ENCODE results near the gene KLHL33. TPM values are rescaled to one million over a fixed set of nuclear protein-coding genes. Genes with fewer than 3 reads are reported as not detected.
A peak's percentile ranks its signal among the peaks of the same experiment; 100 is the strongest.
"Not testable (repeated sequence)": the region's sequence is repeated elsewhere in the genome, so short reads cannot be mapped to it uniquely, and the experiment has no call there.

KLHL33 gene
- total RNA-seq, 1 experiment from 2014 or later: 0.11 TPM

GRCh38 chr14:20455355-20456300 lies 19.7 kb upstream of the KLHL33 start:
- peak in 1 of 2 experiments; percentile 69 for DNase-seq
- peak overlapping the region; percentile 72 for H3K27ac ChIP-seq
- peaks cover 5% of the 10 kb centered on the region; the same call in 1 of the 2 replicates for H3K36me3 ChIP-seq (ENCODE audit: low read depth)
- H3F3A ChIP-seq (ENCODE audit: insufficient read depth, low read depth): peaks cover 9% of the 10 kb centered on the region
- H3K4me2 ChIP-seq: peak overlapping the region; percentile 70
- no peaks in the 10 kb centered on the region for H3K9me2 ChIP-seq (ENCODE audit: insufficient read depth)
- H3K27me3 ChIP-seq (ENCODE audit: insufficient read depth, low read depth): no peaks in the 10 kb centered on the region
- H3K9me3 ChIP-seq (ENCODE audit: insufficient read depth, low read depth): no peaks in the 10 kb centered on the region
- H4K20me1 ChIP-seq (ENCODE audit: insufficient read depth): no peaks in the 10 kb centered on the region
- H2AFZ ChIP-seq: peak overlapping the region; percentile 92
- BruUV-seq (replicated peaks): TSS peak; percentile 71
- POLR2A ChIA-PET (ENCODE audit: unreplicated experiment): interaction anchor here (0.5 to 1.0 kb wide), 7 partner anchors 22 to 345 kb away, joined by 3 to 28 read pairs (median 4); partner anchors contain the start of gene PARP2
- intact Hi-C loops (cut with micrococcal nuclease; ENCODE audit: unreplicated experiment): loop anchor here (1.0 to 10.0 kb wide), 3 partner anchors 42 to 149 kb away; partner anchors contain the start of gene TEP1
- peaks cover 23% of the 10 kb centered on the region for H3K4me1 ChIP-seq (replicated peaks; ENCODE audit: insufficient read depth)
- H3K79me2 ChIP-seq (ENCODE audit: low read depth): peaks cover 57% of the 10 kb centered on the region
- peak overlapping the region; percentile 77 for H3K4me3 ChIP-seq
- TF ChIP-seq, protein P1, sequence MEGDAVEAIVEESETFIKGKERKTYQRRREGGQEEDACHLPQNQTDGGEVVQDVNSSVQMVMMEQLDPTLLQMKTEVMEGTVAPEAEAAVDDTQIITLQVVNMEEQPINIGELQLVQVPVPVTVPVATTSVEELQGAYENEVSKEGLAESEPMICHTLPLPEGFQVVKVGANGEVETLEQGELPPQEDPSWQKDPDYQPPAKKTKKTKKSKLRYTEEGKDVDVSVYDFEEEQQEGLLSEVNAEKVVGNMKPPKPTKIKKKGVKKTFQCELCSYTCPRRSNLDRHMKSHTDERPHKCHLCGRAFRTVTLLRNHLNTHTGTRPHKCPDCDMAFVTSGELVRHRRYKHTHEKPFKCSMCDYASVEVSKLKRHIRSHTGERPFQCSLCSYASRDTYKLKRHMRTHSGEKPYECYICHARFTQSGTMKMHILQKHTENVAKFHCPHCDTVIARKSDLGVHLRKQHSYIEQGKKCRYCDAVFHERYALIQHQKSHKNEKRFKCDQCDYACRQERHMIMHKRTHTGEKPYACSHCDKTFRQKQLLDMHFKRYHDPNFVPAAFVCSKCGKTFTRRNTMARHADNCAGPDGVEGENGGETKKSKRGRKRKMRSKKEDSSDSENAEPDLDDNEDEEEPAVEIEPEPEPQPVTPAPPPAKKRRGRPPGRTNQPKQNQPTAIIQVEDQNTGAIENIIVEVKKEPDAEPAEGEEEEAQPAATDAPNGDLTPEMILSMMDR (conservative IDR thresholded peaks at IDR 0.05): no peak
- TF ChIP-seq EZH2 (IDR thresholded peaks at IDR 0.05; ENCODE audit: low read depth): no peak
- CTCF ChIA-PET: interaction anchor here (0.6 to 0.7 kb wide), 2 partner anchors 113 to 225 kb away, joined by 3 read pairs; partner anchors contain the start of gene PARP2

GRCh38 chr14:20454516-20455354 lies 18.8 kb upstream of the KLHL33 start, which contains the start of the genes APEX1 and OSGEP:
Gene APEX1, plus strand, starts transcription at chr14:20455226. Its CDS starts 420 bp downstream, at chr14:20455646.
Gene OSGEP, minus strand, starts transcription at chr14:20454812. Its CDS starts 129 bp downstream, at chr14:20454683.
- peaks cover 48% of the 10 kb centered on the region for H3K79me2 ChIP-seq (ENCODE audit: low read depth)
- H3K36me3 ChIP-seq (ENCODE audit: low read depth): peaks cover 9% of the 10 kb centered on the region; the same call in 1 of the 2 replicates
- H3K4me3 ChIP-seq: peak within 1 kb of the TSS; percentile 77
- POLR2A ChIA-PET (ENCODE audit: unreplicated experiment): interaction anchor here (0.5 to 1.0 kb wide), 7 partner anchors 23 to 346 kb away, joined by 3 to 28 read pairs (median 4); partner anchors contain the start of gene PARP2
- H3K4me1 ChIP-seq (replicated peaks; ENCODE audit: insufficient read depth): peaks cover 16% of the 10 kb centered on the region
- H3K27ac ChIP-seq: peak within 1 kb of the TSS; percentile 72
- CTCF ChIA-PET: interaction anchor here (0.6 to 0.7 kb wide), 2 partner anchors 112 to 226 kb away, joined by 3 read pairs; partner anchors contain the start of gene PARP2
- TF ChIP-seq, protein P1 (conservative IDR thresholded peaks at IDR 0.05): no peak
- no peak for TF ChIP-seq EZH2 (IDR thresholded peaks at IDR 0.05; ENCODE audit: low read depth)
- no peaks in the 10 kb centered on the region for H4K20me1 ChIP-seq (ENCODE audit: insufficient read depth)
- peak within 1 kb of the TSS; percentile 70 for H3K4me2 ChIP-seq
- intact Hi-C loops (cut with micrococcal nuclease; ENCODE audit: unreplicated experiment): loop anchor here (1.0 to 10.0 kb wide), 3 partner anchors 41 to 150 kb away; partner anchors contain the start of gene TEP1
- peaks cover 9% of the 10 kb centered on the region for H3F3A ChIP-seq (ENCODE audit: insufficient read depth, low read depth)
- H3K9me2 ChIP-seq (ENCODE audit: insufficient read depth): no peaks in the 10 kb centered on the region
- no TSS peak for BruUV-seq (replicated peaks)
- H3K27me3 ChIP-seq (ENCODE audit: insufficient read depth, low read depth): no peaks in the 10 kb centered on the region
- H3K9me3 ChIP-seq (ENCODE audit: insufficient read depth, low read depth): no peaks in the 10 kb centered on the region
- peak; percentile 91 to 92 for DNase-seq
- H2AFZ ChIP-seq: peak within 1 kb of the TSS; percentile 92

- peak overlapping the region; percentile 70; the same call in 1 of the 2 replicates for H3K4me2 ChIP-seq
- peaks cover 15% of the 10 kb centered on the region for H3K4me1 ChIP-seq (replicated peaks; ENCODE audit: insufficient read depth)
- H3F3A ChIP-seq (ENCODE audit: insufficient read depth, low read depth); H2AFZ ChIP-seq; H3K27ac ChIP-seq; H3K27me3 ChIP-seq (ENCODE audit: insufficient read depth, low read depth); BruUV-seq (replicated peaks); H4K20me1 ChIP-seq (ENCODE audit: insufficient read depth); DNase-seq; H3K36me3 ChIP-seq (ENCODE audit: low read depth); H3K9me2 ChIP-seq (ENCODE audit: insufficient read depth); H3K9me3 ChIP-seq (ENCODE audit: insufficient read depth, low read depth); POLR2A ChIA-PET (ENCODE audit: unreplicated experiment); H3K4me3 ChIP-seq: not testable (repeated sequence)
- CTCF ChIA-PET: interaction anchor here (0.6 to 0.7 kb wide), 2 partner anchors 17 to 37 kb away, joined by 3 to 5 read pairs; no protein-coding TSS in a partner anchor
- H3K79me2 ChIP-seq (ENCODE audit: low read depth): peaks cover 33% of the 10 kb centered on the region
- intact Hi-C loops (cut with micrococcal nuclease; ENCODE audit: unreplicated experiment): loop anchor here (10.0 kb wide), 1 partner anchor 152 kb away; no protein-coding TSS in a partner anchor
These were observed 16.9 kb upstream of the KLHL33 start for GRCh38 chr14:20452831-20453230.

All from PC-9 (cell line).